ENCODE results near the gene TSC22D1. TPM values are rescaled to one million over a fixed set of nuclear protein-coding genes. Genes with fewer than 3 reads are reported as not detected.
"Not testable (repeated sequence)": the region's sequence is repeated elsewhere in the genome, so short reads cannot be mapped to it uniquely, and the experiment has no call there.

Gene TSC22D1
- total RNA-seq, 1 experiment from 2014 or later = 37.2 TPM

- no peak for DNase-seq (ENCODE audit: low spot score)
- Histone ChIP-seq H3K4me1 (ENCODE audit: insufficient read depth, low read length, poor library complexity, severe bottlenecking) (peaks cover 3% of the 10 kb centered on the region), H3K27me3 (replicated peaks; ENCODE audit: insufficient read depth, low read depth, low read length, poor library complexity) (no peaks in the 10 kb centered on the region), H3K9me3 (ENCODE audit: low read depth, low read length, poor library complexity, severe bottlenecking) (no peaks in the 10 kb centered on the region), H3K27ac (ENCODE audit: low read depth, low read length, poor library complexity, severe bottlenecking) (no peak overlapping the region), H3K36me3 (ENCODE audit: insufficient read depth, low read length, poor library complexity, severe bottlenecking) (no peaks in the 10 kb centered on the region), H3K4me3 (ENCODE audit: low read depth, low read length, poor library complexity, severe bottlenecking) (no peak overlapping the region)
- intact Hi-C loops (cut with micrococcal nuclease; ENCODE audit: unreplicated experiment) = no loop called here
- TF ChIP-seq CTCF (conservative IDR thresholded peaks at IDR 0.05; ENCODE audit: low read depth, low read length) (no peak), EZH2 (IDR thresholded peaks at IDR 0.05; ENCODE audit: borderline replicate concordance, low read depth, low read length, poor library complexity, severe bottlenecking) (no peak)
- ChIA-PET POLR2A (ENCODE audit: low non-redundant PET) (no interaction called here), CTCF (no interaction called here)
- BruUV-seq (replicated peaks) = no TSS peak
Observed at GRCh38 chr13:44459674-44460073, 116.5 kb downstream of the TSC22D1 start.

GRCh38 chr13:44458313-44458975 lies 117.7 kb downstream of the TSC22D1 start:
- POLR2A ChIA-PET (ENCODE audit: low non-redundant PET) = no interaction called here
- no peak overlapping the region for H3K27ac ChIP-seq (ENCODE audit: low read depth, low read length, poor library complexity, severe bottlenecking)

GRCh38 chr13:44456212-44456611 lies 119.9 kb downstream of the TSC22D1 start:
- BruUV-seq (replicated peaks); H3K9me3 ChIP-seq (ENCODE audit: low read depth, low read length, poor library complexity, severe bottlenecking); H3K27me3 ChIP-seq (replicated peaks; ENCODE audit: insufficient read depth, low read depth, low read length, poor library complexity); POLR2A ChIA-PET (ENCODE audit: low non-redundant PET); H3K4me1 ChIP-seq (ENCODE audit: insufficient read depth, low read length, poor library complexity, severe bottlenecking); CTCF ChIA-PET; H3K27ac ChIP-seq (ENCODE audit: low read depth, low read length, poor library complexity, severe bottlenecking); DNase-seq (ENCODE audit: low spot score); intact Hi-C loops (cut with micrococcal nuclease; ENCODE audit: unreplicated experiment); H3K4me3 ChIP-seq (ENCODE audit: low read depth, low read length, poor library complexity, severe bottlenecking); H3K36me3 ChIP-seq (ENCODE audit: insufficient read depth, low read length, poor library complexity, severe bottlenecking): not testable (repeated sequence)

More at GRCh38 chr13:44458313-44458975, 117.7 kb downstream of the TSC22D1 start:
- BruUV-seq (replicated peaks) = no TSS peak
- Histone ChIP-seq H3K36me3 (ENCODE audit: insufficient read depth, low read length, poor library complexity, severe bottlenecking) (no peaks in the 10 kb centered on the region), H3K9me3 (ENCODE audit: low read depth, low read length, poor library complexity, severe bottlenecking) (no peaks in the 10 kb centered on the region), H3K4me1 (ENCODE audit: insufficient read depth, low read length, poor library complexity, severe bottlenecking) (no peaks in the 10 kb centered on the region), H3K4me3 (ENCODE audit: low read depth, low read length, poor library complexity, severe bottlenecking) (no peak overlapping the region), H3K27me3 (replicated peaks; ENCODE audit: insufficient read depth, low read depth, low read length, poor library complexity) (no peaks in the 10 kb centered on the region)
- CTCF ChIA-PET = no interaction called here
- TF ChIP-seq CTCF (conservative IDR thresholded peaks at IDR 0.05; ENCODE audit: low read depth, low read length) = no peak
- no peak for TF ChIP-seq EZH2 (IDR thresholded peaks at IDR 0.05; ENCODE audit: borderline replicate concordance, low read depth, low read length, poor library complexity, severe bottlenecking)
- intact Hi-C loops (cut with micrococcal nuclease; ENCODE audit: unreplicated experiment) = no loop called here
- DNase-seq (ENCODE audit: low spot score) = no peak

- Histone ChIP-seq H3K36me3 (ENCODE audit: insufficient read depth, low read length, poor library complexity, severe bottlenecking) (no peaks in the 10 kb centered on the region), H3K4me1 (ENCODE audit: insufficient read depth, low read length, poor library complexity, severe bottlenecking) (no peaks in the 10 kb centered on the region), H3K4me3 (ENCODE audit: low read depth, low read length, poor library complexity, severe bottlenecking) (no peak overlapping the region), H3K9me3 (ENCODE audit: low read depth, low read length, poor library complexity, severe bottlenecking) (no peaks in the 10 kb centered on the region), H3K27me3 (replicated peaks; ENCODE audit: insufficient read depth, low read depth, low read length, poor library complexity) (no peaks in the 10 kb centered on the region), H3K27ac (ENCODE audit: low read depth, low read length, poor library complexity, severe bottlenecking) (no peak overlapping the region)
- BruUV-seq (replicated peaks) = no TSS peak
- TF ChIP-seq EZH2 (IDR thresholded peaks at IDR 0.05; ENCODE audit: borderline replicate concordance, low read depth, low read length, poor library complexity, severe bottlenecking) (no peak), CTCF (conservative IDR thresholded peaks at IDR 0.05; ENCODE audit: low read depth, low read length) (no peak)
- intact Hi-C loops (cut with micrococcal nuclease; ENCODE audit: unreplicated experiment) = no loop called here
- ChIA-PET CTCF (no interaction called here), POLR2A (ENCODE audit: low non-redundant PET) (no interaction called here)
- no peak for DNase-seq (ENCODE audit: low spot score)
Observed at GRCh38 chr13:44455769-44456168, 120.4 kb downstream of the TSC22D1 start.

All from A673 (cell line).